Calu3 (cell line): ENCODE results near the gene TSGA10IP. TPM values are rescaled to one million over a fixed set of nuclear protein-coding genes. Genes with fewer than 3 reads are reported as not detected.

Experiments
- BruUV-seq: library from RNA; stranded (reverse); fragments of 400-500 nt; replicated peaks from 2 replicates; lab custom pipeline; 2021; lab: Mats Ljungman, UMichigan
- CTCF ChIA-PET: fragments of 300-600 bp; sonication (Branson Sonifier 250); formaldehyde crosslinking; loops from one replicate; lab custom pipeline; 2022; ENCODE audit warnings: antibody characterized with exemption; lab: Charles Lee
- DNase-seq: peaks from one replicate; pipeline ENCODE4 v3.0.0; 2022
- H3K27ac Mint-ChIP-seq: one replicate; pipeline ENCODE4 v1.8.0; 2022; ENCODE audit warnings: mixed read lengths; ENCODE audit not compliant: unreplicated experiment
- H3K27me3 Mint-ChIP-seq: one replicate; pipeline ENCODE4 v1.8.0; 2022; ENCODE audit warnings: mixed read lengths; ENCODE audit not compliant: unreplicated experiment
- H3K36me3 Mint-ChIP-seq: one replicate; pipeline ENCODE4 v1.8.0; 2022; ENCODE audit warnings: mild to moderate bottlenecking, moderate library complexity, mixed read lengths; ENCODE audit not compliant: insufficient read depth, unreplicated experiment
- H3K4me1 Mint-ChIP-seq: one replicate; pipeline ENCODE4 v1.8.0; 2022; ENCODE audit warnings: mild to moderate bottlenecking, low read depth, mixed read lengths; ENCODE audit not compliant: unreplicated experiment
- H3K4me3 Mint-ChIP-seq: one replicate; pipeline ENCODE4 v1.8.0; 2022; ENCODE audit warnings: mild to moderate bottlenecking, low read depth, moderate library complexity, mixed read lengths; ENCODE audit not compliant: unreplicated experiment
- H3K9me3 Mint-ChIP-seq: one replicate; pipeline ENCODE4 v1.8.0; 2022; ENCODE audit warnings: low read depth, mixed read lengths; ENCODE audit not compliant: unreplicated experiment
- intact Hi-C: fragments of 100-400 bp; cut with micrococcal nuclease; formaldehyde crosslinking; loops from one replicate; pipeline ENCODE4 v1.10.0; 2022; ENCODE audit not compliant: unreplicated experiment
- total RNA-seq: library from RNA; stranded (reverse); gene quantifications from 2 replicates; pipeline ENCODE4 v1.2.3, GENCODE V29; 2022
- TF ChIP-seq, protein P1 (sequence below): fragments of 200-600 bp; IDR thresholded peaks from one replicate; pipeline ENCODE4 v1.8.0; 2022; ENCODE audit warnings: antibody characterized with exemption; ENCODE audit not compliant: unreplicated experiment

TSGA10IP gene
- total RNA-seq, 1 experiment from 2014 or later, result not detected

GRCh38 chr11:65944767-65945166, 513 bp upstream of the TSGA10IP start:
- no peaks in the 10 kb centered on the region for H3K4me1 Mint-ChIP-seq
- H3K9me3 Mint-ChIP-seq, result no peaks in the 10 kb centered on the region
- DNase-seq, result no peak
- CTCF ChIA-PET, result interaction anchor here (0.6 kb wide), 1 partner anchor 614 kb away, joined by 6 read pairs; no protein-coding TSS in a partner anchor
- no TSS peak for BruUV-seq
- intact Hi-C loops, result no loop called here
- H3K4me3 Mint-ChIP-seq, result no peak overlapping the region
- peaks cover 46% of the 10 kb centered on the region for H3K27me3 Mint-ChIP-seq
- H3K27ac Mint-ChIP-seq, result no peak overlapping the region
- TF ChIP-seq, protein P1, sequence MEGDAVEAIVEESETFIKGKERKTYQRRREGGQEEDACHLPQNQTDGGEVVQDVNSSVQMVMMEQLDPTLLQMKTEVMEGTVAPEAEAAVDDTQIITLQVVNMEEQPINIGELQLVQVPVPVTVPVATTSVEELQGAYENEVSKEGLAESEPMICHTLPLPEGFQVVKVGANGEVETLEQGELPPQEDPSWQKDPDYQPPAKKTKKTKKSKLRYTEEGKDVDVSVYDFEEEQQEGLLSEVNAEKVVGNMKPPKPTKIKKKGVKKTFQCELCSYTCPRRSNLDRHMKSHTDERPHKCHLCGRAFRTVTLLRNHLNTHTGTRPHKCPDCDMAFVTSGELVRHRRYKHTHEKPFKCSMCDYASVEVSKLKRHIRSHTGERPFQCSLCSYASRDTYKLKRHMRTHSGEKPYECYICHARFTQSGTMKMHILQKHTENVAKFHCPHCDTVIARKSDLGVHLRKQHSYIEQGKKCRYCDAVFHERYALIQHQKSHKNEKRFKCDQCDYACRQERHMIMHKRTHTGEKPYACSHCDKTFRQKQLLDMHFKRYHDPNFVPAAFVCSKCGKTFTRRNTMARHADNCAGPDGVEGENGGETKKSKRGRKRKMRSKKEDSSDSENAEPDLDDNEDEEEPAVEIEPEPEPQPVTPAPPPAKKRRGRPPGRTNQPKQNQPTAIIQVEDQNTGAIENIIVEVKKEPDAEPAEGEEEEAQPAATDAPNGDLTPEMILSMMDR, result no peak
- H3K36me3 Mint-ChIP-seq, result peaks cover 5% of the 10 kb centered on the region

GRCh38 chr11:65945941-65946558, 770 bp downstream of the TSGA10IP start:
- Mint-ChIP-seq H3K4me1 (no peaks in the 10 kb centered on the region), H3K27me3 (peaks cover 33% of the 10 kb centered on the region), H3K9me3 (no peaks in the 10 kb centered on the region), H3K4me3 (no peak overlapping the region), H3K27ac (no peak overlapping the region), H3K36me3 (peaks cover 5% of the 10 kb centered on the region)
- intact Hi-C loops, result no loop called here
- TF ChIP-seq, protein P1, result no peak
- BruUV-seq, result no TSS peak
- CTCF ChIA-PET, result no interaction called here
- DNase-seq, result no peak

- intact Hi-C loops, result no loop called here
- DNase-seq, result no peak
- CTCF ChIA-PET, result no interaction called here
- no peak overlapping the region for H3K4me3 Mint-ChIP-seq
- no peaks in the 10 kb centered on the region for H3K9me3 Mint-ChIP-seq
- BruUV-seq, result no TSS peak
- TF ChIP-seq, protein P1, result no peak
- no peak overlapping the region for H3K27ac Mint-ChIP-seq
- peaks cover 5% of the 10 kb centered on the region for H3K36me3 Mint-ChIP-seq
- H3K27me3 Mint-ChIP-seq, result peaks cover 27% of the 10 kb centered on the region
- H3K4me1 Mint-ChIP-seq, result no peaks in the 10 kb centered on the region
Measured at GRCh38 chr11:65946655-65947054, 1.4 kb downstream of the TSGA10IP start.

- peaks cover 22% of the 10 kb centered on the region for H3K27me3 Mint-ChIP-seq
- H3K36me3 Mint-ChIP-seq, result peaks cover 5% of the 10 kb centered on the region
- H3K4me3 Mint-ChIP-seq, result no peak overlapping the region
- intact Hi-C loops, result no loop called here
- BruUV-seq, result no TSS peak
- CTCF ChIA-PET, result no interaction called here
- H3K9me3 Mint-ChIP-seq, result no peaks in the 10 kb centered on the region
- no peak for DNase-seq
- TF ChIP-seq, protein P1, result no peak
- no peaks in the 10 kb centered on the region for H3K4me1 Mint-ChIP-seq
- no peak overlapping the region for H3K27ac Mint-ChIP-seq
Measured at GRCh38 chr11:65947133-65947532, 1.9 kb downstream of the TSGA10IP start.
